Measurements from ENCODE around the gene HMG20A. TPM values are rescaled to one million over a fixed set of nuclear protein-coding genes. Genes with fewer than 3 reads are reported as not detected.

The HMG20A gene
- total RNA-seq, 1 experiment from 2014 or later, result 60.2 TPM

GRCh38 chr15:77393471-77393840 is 27.2 kb upstream of the HMG20A start:
- no peak overlapping the region for H3K4ac ChIP-seq (ENCODE audit: low read depth, low read length)
- H3K27me3 ChIP-seq (ENCODE audit: insufficient read depth, low read length), result no peaks in the 10 kb centered on the region
- H4K20me1 ChIP-seq (ENCODE audit: control insufficient read depth, insufficient read depth, insufficient read length), result no peaks in the 10 kb centered on the region
- no peak overlapping the region for H2BK20ac ChIP-seq (ENCODE audit: low read depth, low read length, poor library complexity, severe bottlenecking)
- H3K36me3 Mint-ChIP-seq (ENCODE audit: insufficient read depth in 1 of 3, low read depth in 3 of 3), result peaks cover 11 to 35% (median 12%) of the 10 kb centered on the region in 3 experiments
- H3K23ac ChIP-seq (ENCODE audit: insufficient read length, low read depth, low read length), result no peak overlapping the region
- peaks cover 0 to 6% of the 10 kb centered on the region in 2 experiments; a peak in 1 of 4 replicates for H3K4me1 Mint-ChIP-seq
- no peak overlapping the region for H2BK12ac ChIP-seq (ENCODE audit: insufficient read length, low read depth, low read length)
- DNase-seq, result no peak
- H4K5ac ChIP-seq (ENCODE audit: insufficient read length, low read depth, low read length), result no peak overlapping the region
- no peak overlapping the region for H2BK15ac ChIP-seq (ENCODE audit: low read depth, low read length)
- H3K9me3 Mint-ChIP-seq, result peaks cover 16 to 22% of the 10 kb centered on the region in 2 experiments
- H4K91ac ChIP-seq (ENCODE audit: insufficient read length, low read depth, low read length), result no peak overlapping the region
- H3K18ac ChIP-seq (ENCODE audit: insufficient read length, low read depth, low read length), result peak overlapping the region; percentile 42
- no peak overlapping the region for H4K8ac ChIP-seq (replicated peaks; ENCODE audit: insufficient read length, low read depth, low read length)
- H3K4me1 ChIP-seq (ENCODE audit: insufficient read depth, low read length), result no peaks in the 10 kb centered on the region
- H2AFZ ChIP-seq (ENCODE audit: low read length), result no peak overlapping the region
- no peak overlapping the region for H2BK120ac ChIP-seq (ENCODE audit: low read depth, low read length, poor library complexity, severe bottlenecking)
- H3K27ac Mint-ChIP-seq, result no peak overlapping the region; a peak in 1 of 7 replicates
- H3K4me2 ChIP-seq (ENCODE audit: insufficient read depth, insufficient read length, low read length), result no peak overlapping the region
- no peak overlapping the region for H3K4me3 Mint-ChIP-seq
- H3K9me3 ChIP-seq (ENCODE audit: control insufficient read depth, low read depth, low read length), result no peaks in the 10 kb centered on the region
- H3K27me3 Mint-ChIP-seq (ENCODE audit: low read depth), result no peaks in the 10 kb centered on the region
- no peak overlapping the region for H2BK5ac ChIP-seq (ENCODE audit: insufficient read length, low read length)
- H3T11ph ChIP-seq (ENCODE audit: low read length), result no peak overlapping the region
- no peak overlapping the region for H3K27ac ChIP-seq (ENCODE audit: insufficient read length, low read depth, low read length)
- peaks cover 5% of the 10 kb centered on the region; the same call in 1 of the 2 replicates for H3K79me2 ChIP-seq (ENCODE audit: insufficient read depth, low read length)
- H3K23me2 ChIP-seq (ENCODE audit: insufficient read length, low read depth, low read length, poor library complexity, severe bottlenecking), result no peaks in the 10 kb centered on the region
- no peak overlapping the region for H3K9ac ChIP-seq (ENCODE audit: extremely low read depth, insufficient read length, low read length)
- H3K79me1 ChIP-seq (ENCODE audit: insufficient read depth, low read depth, low read length, poor library complexity, severe bottlenecking), result peaks cover 3% of the 10 kb centered on the region
- H3K56ac ChIP-seq (ENCODE audit: insufficient read length, low read depth, low read length), result no peak overlapping the region
- H2AK5ac ChIP-seq (ENCODE audit: insufficient read length, low read length), result no peak overlapping the region
- TF ChIP-seq CTCF (conservative IDR thresholded peaks at IDR 0.05), result no peak
- H3K14ac ChIP-seq (ENCODE audit: insufficient read depth, low read length), result no peak overlapping the region

Measured in H9 (cell line).